Stimulated activated CD4-positive, alpha-beta T cell treated with anti-CD3 and anti-CD28 coated beads, Interleukin-4, amount 100 ng/mL, for 24 hours (primary cell): ENCODE measurements around the gene NRAS.

Source experiments
- DNase-seq: peaks from one replicate; pipeline ENCODE4 v3.0.0-alpha.2; 2020

Gene NRAS

GRCh38 chr1:114725230-114725629 lies 8.7 kb upstream of the NRAS start:
- no peak for DNase-seq

GRCh38 chr1:114723915-114724314 lies 7.3 kb upstream of the NRAS start:
- no peak for DNase-seq

DNA sequence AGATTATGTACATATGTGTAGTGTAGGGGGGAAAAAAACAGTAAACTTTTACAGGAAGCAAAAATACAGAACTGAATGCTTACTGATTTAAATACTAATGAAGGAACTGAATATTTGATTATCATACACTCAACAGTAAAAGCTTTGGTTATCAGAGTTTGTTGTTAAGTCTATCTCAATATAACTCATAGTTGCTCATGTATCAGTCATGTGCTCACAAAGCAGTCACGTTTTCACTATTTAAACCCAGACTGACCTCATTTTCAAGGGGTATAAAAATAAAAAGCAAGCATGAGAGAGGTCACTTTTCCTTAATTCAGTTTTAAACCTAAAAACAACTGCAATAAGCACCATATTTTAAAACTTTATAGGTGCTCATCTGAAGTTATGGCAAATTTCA lies 6.9 kb upstream of the NRAS start:
- DNase-seq, result no peak

DNA sequence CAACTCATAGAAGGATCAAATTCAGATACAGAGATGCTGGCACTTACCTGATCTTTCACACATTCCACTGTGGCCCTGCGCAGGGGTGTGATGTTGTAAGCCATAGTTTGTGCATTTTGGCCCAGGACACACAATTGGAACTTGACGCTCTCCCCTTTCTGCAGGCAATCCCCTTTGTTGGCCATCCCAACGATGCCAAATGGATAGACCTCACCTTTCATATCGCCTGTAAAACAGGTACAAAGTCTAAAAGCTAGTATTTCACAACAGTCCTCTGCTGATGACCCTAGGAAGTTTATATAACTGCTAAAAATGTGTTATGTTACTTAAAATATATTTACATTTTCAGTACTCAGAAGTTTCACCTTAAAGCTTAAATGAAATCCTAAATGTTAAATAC lies 3.9 kb upstream of the NRAS start:
- no peak for DNase-seq

DNA sequence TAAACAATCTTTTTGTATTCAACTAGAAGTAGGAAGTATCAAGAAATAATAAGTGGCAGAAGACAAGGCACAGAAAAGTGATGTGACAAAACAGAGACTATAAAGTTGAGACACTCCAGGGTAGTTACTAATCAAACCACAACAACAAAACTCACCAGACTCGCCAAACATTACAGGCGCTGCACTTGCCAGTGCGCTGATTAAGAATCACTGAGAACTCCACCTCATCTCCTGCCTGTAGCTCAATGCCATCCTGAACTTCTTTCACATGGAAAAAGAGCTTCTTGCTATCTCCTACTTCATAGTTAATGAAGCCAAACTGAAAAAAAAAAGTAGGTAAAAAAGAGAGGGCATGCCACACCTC lies 2.8 kb upstream of the NRAS start:
- no peak for DNase-seq

DNA sequence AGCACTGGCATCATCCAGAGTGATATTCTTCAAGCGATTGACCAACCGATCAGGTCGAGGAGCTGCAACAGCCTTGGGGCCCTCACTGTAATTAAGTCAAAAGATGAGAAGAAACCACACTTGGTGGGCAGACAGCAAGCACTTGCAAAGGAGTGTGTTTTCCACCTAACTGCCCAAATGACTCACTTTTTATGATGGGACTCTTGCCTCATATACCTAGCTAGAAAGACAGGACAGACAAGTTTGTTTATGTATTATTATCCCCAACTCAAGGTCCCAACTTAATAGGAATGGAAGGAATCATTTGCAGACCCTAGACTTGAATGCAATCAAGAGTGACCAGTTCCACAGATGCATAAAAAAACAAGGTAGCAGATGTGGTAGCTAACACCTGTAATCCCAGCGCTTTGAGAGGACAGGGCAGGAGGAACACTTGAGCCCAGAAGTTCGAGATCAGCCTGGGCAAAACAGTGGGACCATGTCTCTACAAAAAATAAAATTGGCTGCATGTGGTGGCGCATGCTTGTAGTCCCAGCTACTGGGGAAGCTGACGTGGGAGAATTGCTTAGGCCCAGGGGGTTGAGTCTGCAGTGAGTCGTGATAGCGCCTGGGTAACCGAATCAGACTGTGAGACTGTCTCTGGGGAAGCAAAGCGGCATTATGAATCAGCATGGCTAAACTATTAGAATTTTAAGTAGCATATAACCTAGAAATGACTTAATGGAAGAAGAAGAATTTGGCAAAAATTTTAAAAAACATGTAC lies 2.3 kb upstream of the NRAS start:
- peak; percentile 36 for DNase-seq

GRCh38 chr1:114715952-114716303 lies 643 bp downstream of the NRAS start:
- no peak for DNase-seq

GRCh38 chr1:114712977-114713376 lies 3.6 kb downstream of the NRAS start:
- no peak for DNase-seq

DNA sequence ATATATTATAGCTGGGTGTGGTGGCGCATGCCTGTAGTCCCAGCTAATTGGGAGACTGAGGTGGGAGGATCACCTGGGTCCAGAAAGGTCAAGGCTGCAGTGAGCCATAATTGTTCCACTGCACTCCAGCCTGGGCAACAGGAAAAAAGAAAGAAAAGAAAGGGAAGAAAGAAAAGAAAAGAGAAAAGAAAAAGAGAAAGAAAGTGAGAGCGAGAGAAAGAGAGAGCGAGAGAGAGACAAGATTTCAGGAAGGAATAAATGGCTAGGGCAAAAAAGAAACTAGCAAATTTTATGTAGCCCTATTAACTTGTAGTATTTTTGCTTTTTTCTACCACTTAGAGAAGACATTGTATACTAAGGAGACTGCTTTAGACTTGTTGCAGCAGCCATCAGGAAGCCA lies 6.2 kb downstream of the NRAS start:
- DNase-seq, result no peak

DNA sequence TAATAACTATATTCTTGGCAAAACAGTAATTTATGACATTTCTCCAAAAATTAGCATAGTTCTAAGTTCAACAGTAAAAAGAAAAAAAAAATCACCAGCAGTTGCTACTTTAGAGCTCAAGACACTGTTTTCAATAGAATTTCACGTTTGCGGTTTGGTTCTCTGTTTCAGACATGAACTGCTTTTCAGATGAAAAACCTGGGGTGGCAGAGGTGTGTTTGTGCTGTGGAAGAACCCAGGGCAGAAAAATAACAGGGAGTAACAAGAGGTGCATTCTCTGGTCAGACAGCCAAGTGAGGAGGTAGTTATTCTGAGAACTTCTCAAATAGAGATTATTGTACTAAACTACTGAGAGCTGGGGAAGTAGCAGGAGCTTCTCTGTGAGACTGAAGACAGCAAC lies 9.0 kb downstream of the NRAS start:
- no peak for DNase-seq

- DNase-seq, result no peak
Observed at GRCh38 chr1:114703242-114703641, 13.3 kb downstream of the NRAS start.

- no peak for DNase-seq
Observed at GRCh38 chr1:114702737-114703136, 13.8 kb downstream of the NRAS start.

GRCh38 chr1:114701931-114702330 lies 14.6 kb downstream of the NRAS start:
- DNase-seq, result no peak

DNA sequence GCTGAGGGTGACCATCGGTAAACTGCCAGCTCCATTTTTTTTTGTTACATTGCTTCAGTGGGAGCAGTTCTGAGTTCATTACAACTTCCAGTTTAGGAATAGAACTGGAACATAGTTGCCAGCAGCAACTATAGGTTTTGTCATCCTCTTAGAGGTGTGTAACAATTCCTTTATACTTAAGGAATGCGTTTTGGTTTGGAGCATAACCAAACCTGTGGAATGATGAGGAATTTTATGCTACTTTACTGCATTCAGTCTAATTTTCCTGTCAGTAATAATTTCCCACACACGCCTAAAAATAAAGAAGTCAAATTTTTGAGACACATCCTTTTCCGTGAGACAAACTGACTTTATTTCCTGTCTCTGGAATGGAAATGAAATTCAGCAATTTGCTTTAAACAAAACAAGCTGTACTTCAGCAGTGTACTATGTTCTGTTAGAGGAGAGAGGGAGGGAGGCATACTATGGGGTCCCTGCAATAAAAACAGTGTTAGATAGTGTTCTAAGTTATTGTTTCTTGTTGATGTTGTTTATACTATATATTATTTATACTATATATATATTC lies 16.5 kb downstream of the NRAS start:
- no peak for DNase-seq

- DNase-seq, result no peak
Observed at GRCh38 chr1:114696810-114697209, 19.8 kb downstream of the NRAS start.

GRCh38 chr1:114695430-114696058 lies 21.0 kb downstream of the NRAS start, which contains the start of gene AMPD1:
TSS of gene AMPD1 (minus strand) at chr1:114695546. CDS start at chr1:114695471, 75 bp downstream.
- no peak for DNase-seq

DNA sequence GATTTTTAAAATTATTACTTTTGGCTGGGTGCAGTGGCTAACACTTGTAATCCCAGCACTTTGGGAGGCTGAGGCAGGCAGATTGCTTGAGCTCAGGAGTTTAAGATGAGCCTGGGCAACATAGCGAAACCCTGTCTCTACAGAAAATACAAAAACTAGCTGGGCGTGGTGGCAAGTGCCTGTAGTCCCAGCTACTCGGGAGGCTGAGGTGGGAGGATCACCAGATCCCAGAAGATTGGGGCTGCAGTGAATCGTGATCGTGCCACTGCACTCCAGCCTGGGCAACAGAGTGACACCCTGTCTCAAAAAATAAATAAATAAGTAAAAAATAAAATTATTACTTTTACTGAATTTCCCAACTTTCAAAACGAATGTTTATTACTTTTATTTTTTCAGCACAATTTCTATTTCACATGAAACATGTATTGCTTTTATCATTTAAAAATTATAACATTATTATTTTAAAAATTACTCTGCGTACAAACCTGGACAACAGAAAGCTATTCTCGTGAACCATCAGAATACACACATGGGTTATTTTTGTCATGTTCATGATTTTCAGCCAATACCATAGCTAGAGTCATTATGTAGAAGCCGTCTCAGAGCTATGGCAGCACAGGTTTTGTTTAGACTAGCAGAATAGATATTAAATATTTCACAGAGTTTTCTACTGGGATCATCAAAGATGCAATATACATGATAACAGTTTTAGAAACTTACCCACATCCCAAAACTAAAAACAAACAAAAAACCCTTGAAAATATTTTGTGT lies 21.8 kb downstream of the NRAS start:
- DNase-seq, result no peak

DNA sequence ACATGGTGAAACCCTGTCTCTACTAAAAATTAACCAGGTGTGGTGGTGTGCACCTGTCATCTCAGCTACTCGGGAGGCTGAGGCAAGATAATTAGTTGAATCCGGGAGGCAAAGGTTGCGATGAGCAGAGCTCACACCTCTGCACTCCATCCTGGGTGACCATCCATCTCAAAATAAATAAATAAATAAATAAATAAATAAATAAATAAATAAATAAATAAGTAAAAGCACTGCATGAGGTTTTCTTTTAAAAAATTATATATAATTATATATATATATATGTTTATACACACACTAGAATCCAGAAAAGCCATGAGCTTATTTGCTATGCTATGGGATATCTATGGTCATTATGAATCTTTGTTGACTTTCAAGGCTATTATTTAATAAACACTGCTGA lies 23.6 kb downstream of the NRAS start:
- DNase-seq, result no peak

- no peak for DNase-seq
Observed at GRCh38 chr1:114691061-114691460, 25.5 kb downstream of the NRAS start.

DNA sequence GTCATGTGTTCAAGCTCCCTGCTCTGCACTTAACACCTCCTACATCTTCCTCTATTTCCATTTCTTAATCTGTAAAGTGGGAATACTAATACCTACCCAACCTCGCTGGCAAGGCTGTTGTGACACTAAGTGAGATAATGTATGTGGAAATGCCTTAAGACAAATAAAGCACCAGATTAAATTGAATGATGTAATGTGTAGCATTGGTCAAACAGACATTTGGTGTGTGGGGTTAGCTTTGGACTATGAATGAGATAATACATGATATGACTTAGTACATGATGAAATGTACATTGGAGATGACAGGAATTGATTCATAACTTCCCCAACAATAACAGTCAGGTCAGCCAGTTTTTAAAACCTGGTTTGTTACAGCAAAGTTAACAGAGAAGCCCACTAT lies 26.4 kb downstream of the NRAS start:
- no peak for DNase-seq

- DNase-seq, result no peak
Observed at GRCh38 chr1:114688526-114688925, 28.0 kb downstream of the NRAS start.

GRCh38 chr1:114685851-114686250 lies 30.7 kb downstream of the NRAS start:
- DNase-seq, result no peak

DNA sequence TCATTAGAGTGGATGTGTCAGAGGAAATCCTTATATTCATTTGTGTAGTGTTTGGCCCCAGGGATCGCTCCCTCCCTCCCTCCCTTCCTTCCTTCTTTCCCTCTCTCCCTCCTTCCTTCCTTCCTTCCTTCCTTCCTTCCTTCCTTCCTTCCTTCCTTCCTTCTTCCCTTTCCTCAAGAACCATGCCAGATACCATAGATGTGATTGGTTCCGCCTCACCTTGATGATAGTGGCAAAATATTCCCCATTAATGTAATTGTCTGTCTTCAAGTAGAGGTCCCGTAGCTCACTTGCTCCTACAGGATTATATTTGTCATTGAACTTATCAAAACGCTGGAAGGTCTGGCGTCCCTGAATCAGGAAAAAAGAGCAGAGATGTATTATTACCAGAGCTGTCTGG lies 38.9 kb downstream of the NRAS start:
- DNase-seq, result no peak

DNA sequence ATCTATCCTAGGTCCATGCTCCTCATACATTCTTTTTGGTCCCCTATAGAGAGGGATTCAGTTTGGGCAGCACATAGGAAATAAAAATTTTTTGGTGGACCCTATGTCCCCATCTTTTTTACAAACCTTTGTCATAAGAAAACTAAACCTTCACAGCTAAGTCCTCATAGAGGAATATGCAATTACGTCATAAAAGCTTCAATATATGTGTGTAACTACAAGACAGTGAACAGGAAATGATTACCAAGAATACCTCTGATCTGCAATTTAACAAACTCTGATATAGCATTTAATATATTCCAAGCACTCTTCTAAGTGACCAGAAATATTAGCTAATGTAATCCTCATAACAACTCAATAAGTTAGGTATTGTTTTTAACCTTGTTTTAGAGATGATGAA lies 40.5 kb downstream of the NRAS start:
- no peak for DNase-seq
